ENCODE results near the gene FRMD8. TPM values are rescaled to one million over a fixed set of nuclear protein-coding genes. Genes with fewer than 3 reads are reported as not detected.
A peak's percentile ranks its signal among the peaks of the same experiment; 100 is the strongest.

The FRMD8 gene
- total RNA-seq, 1 donor from 2014 or later: 49.6 TPM

- Mint-ChIP-seq H3K27ac (ENCODE audit: unreplicated experiment) (no peak overlapping the region), H3K4me3 (ENCODE audit: unreplicated experiment) (peak overlapping the region; percentile 4), H3K36me3 (ENCODE audit: low read depth) (no peaks in the 10 kb centered on the region), H3K27me3 (ENCODE audit: low read depth) (no peaks in the 10 kb centered on the region), H3K9me3 (ENCODE audit: low read depth) (no peaks in the 10 kb centered on the region), H3K4me1 (ENCODE audit: low read depth) (peaks cover 42% of the 10 kb centered on the region)
- DNase-seq (ENCODE audit: low spot score): no peak
- no peak for TF ChIP-seq CTCF (IDR thresholded peaks at IDR 0.05)
Measured at GRCh38 chr11:65379698-65380459, 6.6 kb upstream of the FRMD8 start.

- Mint-ChIP-seq H3K36me3 (ENCODE audit: low read depth) (no peaks in the 10 kb centered on the region), H3K27ac (ENCODE audit: unreplicated experiment) (peak overlapping the region; percentile 99), H3K27me3 (ENCODE audit: low read depth) (no peaks in the 10 kb centered on the region), H3K4me3 (ENCODE audit: unreplicated experiment) (peak overlapping the region; percentile 4), H3K4me1 (ENCODE audit: low read depth) (peaks cover 48% of the 10 kb centered on the region), H3K9me3 (ENCODE audit: low read depth) (no peaks in the 10 kb centered on the region)
- TF ChIP-seq CTCF (IDR thresholded peaks at IDR 0.05): no peak
- no peak for DNase-seq (ENCODE audit: low spot score)
Measured at GRCh38 chr11:65380460-65381119, 5.8 kb upstream of the FRMD8 start.

GRCh38 chr11:65381716-65382032 lies 4.8 kb upstream of the FRMD8 start:
- Mint-ChIP-seq H3K4me1 (ENCODE audit: low read depth) (peaks cover 53% of the 10 kb centered on the region), H3K27ac (ENCODE audit: unreplicated experiment) (peak overlapping the region; percentile 99), H3K9me3 (ENCODE audit: low read depth) (no peaks in the 10 kb centered on the region), H3K4me3 (ENCODE audit: unreplicated experiment) (peak overlapping the region; percentile 68), H3K36me3 (ENCODE audit: low read depth) (no peaks in the 10 kb centered on the region), H3K27me3 (ENCODE audit: low read depth) (no peaks in the 10 kb centered on the region)
- TF ChIP-seq CTCF (IDR thresholded peaks at IDR 0.05): no peak
- no peak for DNase-seq (ENCODE audit: low spot score)

GRCh38 chr11:65382033-65382803 lies 4.2 kb upstream of the FRMD8 start, which contains the start of gene SLC25A45:
SLC25A45 (minus strand) TSS chr11:65382646; CDS start chr11:65381951, 695 bp downstream.
- no peaks in the 10 kb centered on the region for H3K36me3 Mint-ChIP-seq (ENCODE audit: low read depth)
- peak; percentile 87 for TF ChIP-seq CTCF (IDR thresholded peaks at IDR 0.05)
- peaks cover 53% of the 10 kb centered on the region for H3K4me1 Mint-ChIP-seq (ENCODE audit: low read depth)
- no peaks in the 10 kb centered on the region for H3K9me3 Mint-ChIP-seq (ENCODE audit: low read depth)
- peak within 1 kb of the TSS; percentile 99 for H3K27ac Mint-ChIP-seq (ENCODE audit: unreplicated experiment)
- no peaks in the 10 kb centered on the region for H3K27me3 Mint-ChIP-seq (ENCODE audit: low read depth)
- peak within 1 kb of the TSS; percentile 68 for H3K4me3 Mint-ChIP-seq (ENCODE audit: unreplicated experiment)
- DNase-seq (ENCODE audit: low spot score): no peak

- no peak for TF ChIP-seq CTCF (IDR thresholded peaks at IDR 0.05)
- Mint-ChIP-seq H3K27me3 (ENCODE audit: low read depth) (no peaks in the 10 kb centered on the region), H3K4me1 (ENCODE audit: low read depth) (peaks cover 56% of the 10 kb centered on the region), H3K4me3 (ENCODE audit: unreplicated experiment) (peak overlapping the region; percentile 68), H3K9me3 (ENCODE audit: low read depth) (no peaks in the 10 kb centered on the region), H3K36me3 (ENCODE audit: low read depth) (no peaks in the 10 kb centered on the region), H3K27ac (ENCODE audit: unreplicated experiment) (peak overlapping the region; percentile 99)
- no peak for DNase-seq (ENCODE audit: low spot score)
Measured at GRCh38 chr11:65382804-65383368, 3.6 kb upstream of the FRMD8 start.
